ENCODE data around the gene TUSC2.
A peak's percentile ranks its signal among the peaks of the same experiment; 100 is the strongest.

Gene TUSC2

DNA sequence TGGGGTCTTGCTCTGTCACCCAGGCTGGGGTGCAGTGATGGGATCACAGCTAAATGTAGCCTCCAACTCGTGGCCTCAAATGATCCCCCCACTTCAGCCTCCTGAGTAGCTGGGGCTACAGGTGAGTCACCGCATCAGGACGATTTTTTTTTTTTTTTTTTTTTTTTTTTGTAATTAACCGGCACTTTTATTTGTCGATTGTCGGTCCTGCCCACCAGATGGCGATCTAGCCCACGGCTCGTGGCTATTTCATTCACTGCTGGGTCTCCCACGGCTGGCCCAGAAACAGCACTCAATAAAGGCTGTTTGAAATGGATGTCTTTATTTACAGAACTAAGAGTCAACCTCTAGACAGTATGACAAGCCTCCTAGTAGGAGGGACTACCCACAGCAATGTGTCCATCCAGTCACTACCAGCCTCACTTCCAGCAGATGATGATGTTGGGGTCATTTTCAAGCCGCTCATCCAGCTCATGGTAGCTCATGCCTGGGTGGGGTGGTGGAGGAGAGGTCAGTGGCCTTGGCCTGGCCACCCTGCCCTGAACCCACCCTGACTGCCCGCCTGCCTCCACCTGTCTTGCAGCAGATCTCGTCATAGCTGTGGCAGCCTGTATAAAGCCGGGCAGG is 19.3 kb upstream of the TUSC2 start (continued):
- TF ChIP-seq ZNF362 (tag by site-specific recombination; IDR thresholded peaks at IDR 0.05), result peak; percentile 98
- TF ChIP-seq MYNN (tag by site-specific recombination; IDR thresholded peaks at IDR 0.05; ENCODE audit: borderline replicate concordance), result no peak
- no peak for TF ChIP-seq ZFP69B (tag by site-specific recombination; IDR thresholded peaks at IDR 0.05)
- TF ChIP-seq ZNF169 (tag by site-specific recombination; IDR thresholded peaks at IDR 0.05), result no peak
- TF ChIP-seq ZNF341 (tag by site-specific recombination; IDR thresholded peaks at IDR 0.05; ENCODE audit: low read depth), result peak; percentile 44; the same call in 1 of the 2 replicates
- TF ChIP-seq ZNF629 (tag by site-specific recombination; IDR thresholded peaks at IDR 0.05), result no peak
- TF ChIP-seq ZNF248 (tag by site-specific recombination; IDR thresholded peaks at IDR 0.05), result no peak
- TF ChIP-seq, protein P1, sequence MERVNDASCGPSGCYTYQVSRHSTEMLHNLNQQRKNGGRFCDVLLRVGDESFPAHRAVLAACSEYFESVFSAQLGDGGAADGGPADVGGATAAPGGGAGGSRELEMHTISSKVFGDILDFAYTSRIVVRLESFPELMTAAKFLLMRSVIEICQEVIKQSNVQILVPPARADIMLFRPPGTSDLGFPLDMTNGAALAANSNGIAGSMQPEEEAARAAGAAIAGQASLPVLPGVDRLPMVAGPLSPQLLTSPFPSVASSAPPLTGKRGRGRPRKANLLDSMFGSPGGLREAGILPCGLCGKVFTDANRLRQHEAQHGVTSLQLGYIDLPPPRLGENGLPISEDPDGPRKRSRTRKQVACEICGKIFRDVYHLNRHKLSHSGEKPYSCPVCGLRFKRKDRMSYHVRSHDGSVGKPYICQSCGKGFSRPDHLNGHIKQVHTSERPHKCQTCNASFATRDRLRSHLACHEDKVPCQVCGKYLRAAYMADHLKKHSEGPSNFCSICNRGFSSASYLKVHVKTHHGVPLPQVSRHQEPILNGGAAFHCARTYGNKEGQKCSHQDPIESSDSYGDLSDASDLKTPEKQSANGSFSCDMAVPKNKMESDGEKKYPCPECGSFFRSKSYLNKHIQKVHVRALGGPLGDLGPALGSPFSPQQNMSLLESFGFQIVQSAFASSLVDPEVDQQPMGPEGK (tag by site-specific recombination; IDR thresholded peaks at IDR 0.05), result peak; percentile 46; the same call in 1 of the 2 replicates
- no peak for TF ChIP-seq ZNF785 (tag by site-specific recombination; IDR thresholded peaks at IDR 0.05)
- TF ChIP-seq ZNF311 (tag by site-specific recombination; IDR thresholded peaks at IDR 0.05; ENCODE audit: borderline replicate concordance), result no peak
- TF ChIP-seq GFI1B (tag by site-specific recombination; IDR thresholded peaks at IDR 0.05), result no peak
- TF ChIP-seq ZNF654 (tag by site-specific recombination; IDR thresholded peaks at IDR 0.05; ENCODE audit: low read depth), result peak; percentile 76
- TF ChIP-seq ZNF302 (tag by site-specific recombination; IDR thresholded peaks at IDR 0.05; ENCODE audit: low read depth), result no peak
- TF ChIP-seq ZNF398 (tag by site-specific recombination; IDR thresholded peaks at IDR 0.05), result 0 out of 2 replicates have a peak, but pooled peaks have one; percentile 19
- TF ChIP-seq, protein P2, sequence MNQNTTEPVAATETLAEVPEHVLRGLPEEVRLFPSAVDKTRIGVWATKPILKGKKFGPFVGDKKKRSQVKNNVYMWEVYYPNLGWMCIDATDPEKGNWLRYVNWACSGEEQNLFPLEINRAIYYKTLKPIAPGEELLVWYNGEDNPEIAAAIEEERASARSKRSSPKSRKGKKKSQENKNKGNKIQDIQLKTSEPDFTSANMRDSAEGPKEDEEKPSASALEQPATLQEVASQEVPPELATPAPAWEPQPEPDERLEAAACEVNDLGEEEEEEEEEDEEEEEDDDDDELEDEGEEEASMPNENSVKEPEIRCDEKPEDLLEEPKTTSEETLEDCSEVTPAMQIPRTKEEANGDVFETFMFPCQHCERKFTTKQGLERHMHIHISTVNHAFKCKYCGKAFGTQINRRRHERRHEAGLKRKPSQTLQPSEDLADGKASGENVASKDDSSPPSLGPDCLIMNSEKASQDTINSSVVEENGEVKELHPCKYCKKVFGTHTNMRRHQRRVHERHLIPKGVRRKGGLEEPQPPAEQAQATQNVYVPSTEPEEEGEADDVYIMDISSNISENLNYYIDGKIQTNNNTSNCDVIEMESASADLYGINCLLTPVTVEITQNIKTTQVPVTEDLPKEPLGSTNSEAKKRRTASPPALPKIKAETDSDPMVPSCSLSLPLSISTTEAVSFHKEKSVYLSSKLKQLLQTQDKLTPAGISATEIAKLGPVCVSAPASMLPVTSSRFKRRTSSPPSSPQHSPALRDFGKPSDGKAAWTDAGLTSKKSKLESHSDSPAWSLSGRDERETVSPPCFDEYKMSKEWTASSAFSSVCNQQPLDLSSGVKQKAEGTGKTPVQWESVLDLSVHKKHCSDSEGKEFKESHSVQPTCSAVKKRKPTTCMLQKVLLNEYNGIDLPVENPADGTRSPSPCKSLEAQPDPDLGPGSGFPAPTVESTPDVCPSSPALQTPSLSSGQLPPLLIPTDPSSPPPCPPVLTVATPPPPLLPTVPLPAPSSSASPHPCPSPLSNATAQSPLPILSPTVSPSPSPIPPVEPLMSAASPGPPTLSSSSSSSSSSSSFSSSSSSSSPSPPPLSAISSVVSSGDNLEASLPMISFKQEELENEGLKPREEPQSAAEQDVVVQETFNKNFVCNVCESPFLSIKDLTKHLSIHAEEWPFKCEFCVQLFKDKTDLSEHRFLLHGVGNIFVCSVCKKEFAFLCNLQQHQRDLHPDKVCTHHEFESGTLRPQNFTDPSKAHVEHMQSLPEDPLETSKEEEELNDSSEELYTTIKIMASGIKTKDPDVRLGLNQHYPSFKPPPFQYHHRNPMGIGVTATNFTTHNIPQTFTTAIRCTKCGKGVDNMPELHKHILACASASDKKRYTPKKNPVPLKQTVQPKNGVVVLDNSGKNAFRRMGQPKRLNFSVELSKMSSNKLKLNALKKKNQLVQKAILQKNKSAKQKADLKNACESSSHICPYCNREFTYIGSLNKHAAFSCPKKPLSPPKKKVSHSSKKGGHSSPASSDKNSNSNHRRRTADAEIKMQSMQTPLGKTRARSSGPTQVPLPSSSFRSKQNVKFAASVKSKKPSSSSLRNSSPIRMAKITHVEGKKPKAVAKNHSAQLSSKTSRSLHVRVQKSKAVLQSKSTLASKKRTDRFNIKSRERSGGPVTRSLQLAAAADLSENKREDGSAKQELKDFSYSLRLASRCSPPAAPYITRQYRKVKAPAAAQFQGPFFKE (tag by site-specific recombination; IDR thresholded peaks at IDR 0.05; ENCODE audit: borderline replicate concordance), result no peak
- no peak for TF ChIP-seq ZSCAN16 (tag by site-specific recombination; IDR thresholded peaks at IDR 0.05)
- no peak for TF ChIP-seq MZF1 (tag by site-specific recombination; IDR thresholded peaks at IDR 0.05; ENCODE audit: borderline replicate concordance)
- TF ChIP-seq, protein P3, sequence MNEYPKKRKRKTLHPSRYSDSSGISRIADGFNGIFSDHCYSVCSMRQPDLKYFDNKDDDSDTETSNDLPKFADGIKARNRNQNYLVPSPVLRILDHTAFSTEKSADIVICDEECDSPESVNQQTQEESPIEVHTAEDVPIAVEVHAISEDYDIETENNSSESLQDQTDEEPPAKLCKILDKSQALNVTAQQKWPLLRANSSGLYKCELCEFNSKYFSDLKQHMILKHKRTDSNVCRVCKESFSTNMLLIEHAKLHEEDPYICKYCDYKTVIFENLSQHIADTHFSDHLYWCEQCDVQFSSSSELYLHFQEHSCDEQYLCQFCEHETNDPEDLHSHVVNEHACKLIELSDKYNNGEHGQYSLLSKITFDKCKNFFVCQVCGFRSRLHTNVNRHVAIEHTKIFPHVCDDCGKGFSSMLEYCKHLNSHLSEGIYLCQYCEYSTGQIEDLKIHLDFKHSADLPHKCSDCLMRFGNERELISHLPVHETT (tag by site-specific recombination; IDR thresholded peaks at IDR 0.05), result 0 out of 2 replicates have a peak, but pooled peaks have one; percentile 26
- peak; percentile 56 for TF ChIP-seq CTCF (tag by site-specific recombination; IDR thresholded peaks at IDR 0.05)
- no peak for TF ChIP-seq GLIS2 (tag by site-specific recombination; IDR thresholded peaks at IDR 0.05)
- TF ChIP-seq SP3 (tag by site-specific recombination; IDR thresholded peaks at IDR 0.05), result no peak
- TF ChIP-seq ZNF174 (tag by site-specific recombination; IDR thresholded peaks at IDR 0.05), result no peak
